HEK293 (cell line): ENCODE results near the gene FDX2.

Experiments used
- EGR2 ChIP-seq: fragments of 450-650 bp; formaldehyde crosslinking; IDR thresholded peaks from 2 replicates; pipeline ENCODE4 v1.5.1; 2016; ENCODE audit warnings: low read depth, missing biosample characterization, missing genetic modification characterization
- HOXC10 ChIP-seq: sonication (generic); formaldehyde crosslinking; IDR thresholded peaks from 2 replicates; pipeline ENCODE4 v1.8.1; 2023; ENCODE audit warnings: mild to moderate bottlenecking, missing genetic modification reagents
- KLF1 ChIP-seq: fragments of 450-650 bp; formaldehyde crosslinking; IDR thresholded peaks from 2 replicates; pipeline ENCODE4 v1.5.1; 2016; ENCODE audit warnings: missing biosample characterization, missing genetic modification characterization
- KLF7 ChIP-seq: fragments of 450-650 bp; formaldehyde crosslinking; IDR thresholded peaks from 2 replicates; pipeline ENCODE4 v1.5.1; 2016; ENCODE audit warnings: missing biosample characterization, missing genetic modification characterization, borderline replicate concordance
- OVOL3 ChIP-seq: fragments of 450-650 bp; formaldehyde crosslinking; IDR thresholded peaks from 2 replicates; pipeline ENCODE4 v1.5.1; 2016; ENCODE audit warnings: missing biosample characterization, missing genetic modification characterization
- PRDM1 ChIP-seq: fragments of 450-650 bp; formaldehyde crosslinking; IDR thresholded peaks from 2 replicates; pipeline ENCODE4; 2016; ENCODE audit warnings: missing biosample characterization, missing genetic modification characterization
- SP3 ChIP-seq: fragments of 450-650 bp; formaldehyde crosslinking; IDR thresholded peaks from 2 replicates; pipeline ENCODE4 v1.5.1; 2016; ENCODE audit warnings: missing biosample characterization, missing genetic modification characterization
- SP7 ChIP-seq: fragments of 450-650 bp; formaldehyde crosslinking; IDR thresholded peaks from 2 replicates; pipeline ENCODE4 v1.5.1; 2016; ENCODE audit warnings: missing biosample characterization, missing genetic modification characterization
- YY2 ChIP-seq: fragments of 450-650 bp; formaldehyde crosslinking; IDR thresholded peaks from 2 replicates; pipeline ENCODE4 v1.5.1; 2016; ENCODE audit warnings: missing biosample characterization, missing genetic modification characterization
- ZBTB1 ChIP-seq: fragments of 450-650 bp; formaldehyde crosslinking; IDR thresholded peaks from 2 replicates; pipeline ENCODE4 v1.5.1; 2016; ENCODE audit warnings: missing biosample characterization, missing genetic modification characterization
- ZFP3 ChIP-seq: fragments of 450-650 bp; formaldehyde crosslinking; IDR thresholded peaks from 2 replicates; pipeline ENCODE4 v1.5.1; 2016; ENCODE audit warnings: low read depth, missing biosample characterization, missing genetic modification characterization
- ZFP37 ChIP-seq: fragments of 450-650 bp; formaldehyde crosslinking; IDR thresholded peaks from 2 replicates; pipeline ENCODE4 v1.5.1; 2016; ENCODE audit warnings: missing biosample characterization, missing genetic modification characterization
- ZIC2 ChIP-seq: fragments of 450-650 bp; formaldehyde crosslinking; IDR thresholded peaks from 2 replicates; pipeline ENCODE4 v1.5.1; 2016; ENCODE audit warnings: missing biosample characterization, missing genetic modification characterization
- ZNF114 ChIP-seq: fragments of 450-650 bp; formaldehyde crosslinking; IDR thresholded peaks from 2 replicates; pipeline ENCODE4 v1.5.0; 2017; ENCODE audit warnings: missing biosample characterization, missing genetic modification characterization
- ZNF157 ChIP-seq: fragments of 450-650 bp; formaldehyde crosslinking; IDR thresholded peaks from 2 replicates; pipeline ENCODE4 v1.5.1; 2016; ENCODE audit warnings: missing biosample characterization, missing genetic modification characterization
- ZNF169 ChIP-seq: fragments of 450-650 bp; formaldehyde crosslinking; IDR thresholded peaks from 2 replicates; pipeline ENCODE4 v1.5.1; 2016; ENCODE audit warnings: missing biosample characterization, missing genetic modification characterization
- ZNF2 ChIP-seq: fragments of 450-650 bp; formaldehyde crosslinking; IDR thresholded peaks from 2 replicates; pipeline ENCODE4 v1.5.1; 2016; ENCODE audit warnings: missing biosample characterization, missing genetic modification characterization
- ZNF335 ChIP-seq: fragments of 450-650 bp; formaldehyde crosslinking; conservative IDR thresholded peaks from 2 replicates; pipeline ENCODE4 v1.5.1; 2016; ENCODE audit warnings: missing biosample characterization, missing genetic modification characterization
- ZNF423 ChIP-seq: fragments of 450-650 bp; formaldehyde crosslinking; IDR thresholded peaks from 2 replicates; pipeline ENCODE4 v1.5.1; 2016; ENCODE audit warnings: missing biosample characterization, missing genetic modification characterization
- ZNF548 ChIP-seq: fragments of 450-650 bp; formaldehyde crosslinking; IDR thresholded peaks from 2 replicates; pipeline ENCODE4 v1.5.1; 2016; ENCODE audit warnings: missing biosample characterization, missing genetic modification characterization
- ZNF560 ChIP-seq: fragments of 450-650 bp; formaldehyde crosslinking; IDR thresholded peaks from 2 replicates; pipeline ENCODE4 v1.5.1; 2017; ENCODE audit warnings: missing biosample characterization, missing genetic modification characterization, borderline replicate concordance
- ZNF843 ChIP-seq: fragments of 450-650 bp; formaldehyde crosslinking; IDR thresholded peaks from 2 replicates; pipeline ENCODE4 v1.5.1; 2016; ENCODE audit warnings: missing biosample characterization, missing genetic modification characterization
- ZSCAN23 ChIP-seq: fragments of 450-650 bp; formaldehyde crosslinking; IDR thresholded peaks from 2 replicates; pipeline ENCODE4 v1.5.1; 2016; ENCODE audit warnings: missing biosample characterization, missing genetic modification characterization
- ZXDB ChIP-seq: fragments of 450-650 bp; formaldehyde crosslinking; IDR thresholded peaks from 2 replicates; pipeline ENCODE4 v1.5.1; 2016; ENCODE audit warnings: missing biosample characterization, missing genetic modification characterization
- TF ChIP-seq, protein P1 (sequence below): fragments of 450-650 bp; formaldehyde crosslinking; IDR thresholded peaks from 2 replicates; pipeline ENCODE4 v1.5.1; 2016; ENCODE audit warnings: missing biosample characterization, missing genetic modification characterization
- TF ChIP-seq, protein P2 (sequence below): fragments of 450-650 bp; formaldehyde crosslinking; IDR thresholded peaks from 2 replicates; pipeline ENCODE4 v1.5.1; 2016; ENCODE audit warnings: missing biosample characterization, missing genetic modification characterization
- TF ChIP-seq, protein P3 (sequence below): fragments of 450-650 bp; formaldehyde crosslinking; IDR thresholded peaks from 2 replicates; pipeline ENCODE4 v1.5.1; 2016; ENCODE audit warnings: missing biosample characterization, missing genetic modification characterization
- TF ChIP-seq, protein P4 (sequence below): fragments of 450-650 bp; formaldehyde crosslinking; IDR thresholded peaks from 2 replicates; pipeline ENCODE4 v1.5.1; 2016; ENCODE audit warnings: missing biosample characterization, missing genetic modification characterization, borderline replicate concordance
- TF ChIP-seq, protein P5 (sequence below): IDR thresholded peaks from 2 replicates; pipeline ENCODE4 v1.6.1; 2011; ENCODE audit warnings: mild to moderate bottlenecking, low read depth, low read length, borderline replicate concordance
- TF ChIP-seq, protein P6 (sequence below): fragments of 450-650 bp; formaldehyde crosslinking; IDR thresholded peaks from 2 replicates; pipeline ENCODE4 v1.5.1; 2016; ENCODE audit warnings: missing biosample characterization, missing genetic modification characterization, low read depth

FDX2 gene

DNA sequence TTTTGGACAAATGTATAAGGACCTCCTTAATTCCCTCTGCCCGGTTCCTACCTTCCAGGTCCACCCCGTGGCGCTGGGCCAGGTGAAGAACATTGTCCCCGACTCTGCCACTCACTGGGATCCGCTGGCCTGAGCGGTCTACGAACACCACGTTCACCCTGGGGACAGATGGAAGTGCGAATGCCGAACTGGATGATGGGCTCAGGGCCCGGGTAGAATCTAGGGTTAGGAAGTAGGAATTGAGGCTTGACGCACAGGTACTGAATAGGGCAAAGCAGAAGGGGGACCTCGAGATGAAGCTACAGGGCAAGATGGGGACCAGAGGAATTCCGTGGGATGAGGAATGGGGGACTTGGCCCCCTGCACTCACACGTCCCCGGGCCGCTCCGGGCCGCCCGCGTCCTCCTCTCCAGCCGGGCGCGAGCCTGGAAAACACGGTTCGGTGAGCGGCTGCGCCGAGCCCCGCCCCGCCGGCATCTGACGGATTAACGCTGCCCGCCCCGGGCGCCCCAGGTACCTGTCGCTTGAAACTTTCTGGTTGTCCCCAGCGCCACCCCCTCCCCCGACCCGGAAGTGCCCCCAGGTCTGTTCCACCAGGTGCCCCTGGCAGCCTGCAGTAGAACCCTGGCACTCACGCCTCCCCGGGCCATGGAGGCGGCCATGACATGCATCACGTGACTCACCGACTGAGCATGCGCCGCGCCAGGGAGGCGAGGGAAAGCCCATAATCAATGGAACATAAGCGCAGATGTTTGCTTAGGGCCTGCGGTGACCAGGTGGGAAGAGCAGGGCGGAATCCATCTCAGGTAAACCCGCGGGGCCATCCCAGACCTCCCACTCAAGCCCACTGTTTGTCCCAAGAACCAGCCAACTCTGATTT lies at the start of gene FDX2 (continued):
- TF ChIP-seq KLF1 (tag by site-specific recombination): peak; percentile 32; the same call in 1 of the 2 replicates
- TF ChIP-seq ZNF423: no peak
- TF ChIP-seq, protein P1, sequence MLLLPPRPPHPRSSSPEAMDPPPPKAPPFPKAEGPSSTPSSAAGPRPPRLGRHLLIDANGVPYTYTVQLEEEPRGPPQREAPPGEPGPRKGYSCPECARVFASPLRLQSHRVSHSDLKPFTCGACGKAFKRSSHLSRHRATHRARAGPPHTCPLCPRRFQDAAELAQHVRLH: no peak
- TF ChIP-seq, protein P2, sequence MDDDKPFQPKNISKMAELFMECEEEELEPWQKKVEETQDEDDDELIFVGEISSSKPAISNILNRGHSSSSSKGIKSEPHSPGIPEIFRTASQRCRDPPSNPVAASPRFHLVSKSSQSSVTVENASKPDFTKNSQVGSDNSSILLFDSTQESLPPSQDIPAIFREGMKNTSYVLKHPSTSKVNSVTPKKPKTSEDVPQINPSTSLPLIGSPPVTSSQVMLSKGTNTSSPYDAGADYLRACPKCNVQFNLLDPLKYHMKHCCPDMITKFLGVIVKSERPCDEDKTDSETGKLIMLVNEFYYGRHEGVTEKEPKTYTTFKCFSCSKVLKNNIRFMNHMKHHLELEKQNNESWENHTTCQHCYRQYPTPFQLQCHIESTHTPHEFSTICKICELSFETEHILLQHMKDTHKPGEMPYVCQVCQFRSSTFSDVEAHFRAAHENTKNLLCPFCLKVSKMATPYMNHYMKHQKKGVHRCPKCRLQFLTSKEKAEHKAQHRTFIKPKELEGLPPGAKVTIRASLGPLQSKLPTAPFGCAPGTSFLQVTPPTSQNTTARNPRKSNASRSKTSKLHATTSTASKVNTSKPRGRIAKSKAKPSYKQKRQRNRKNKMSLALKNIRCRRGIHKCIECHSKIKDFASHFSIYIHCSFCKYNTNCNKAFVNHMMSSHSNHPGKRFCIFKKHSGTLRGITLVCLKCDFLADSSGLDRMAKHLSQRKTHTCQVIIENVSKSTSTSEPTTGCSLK (tag by site-specific recombination): no peak
- no peak for TF ChIP-seq ZNF548 (tag by site-specific recombination)
- peak; percentile 80 for TF ChIP-seq SP7 (tag by site-specific recombination)
- TF ChIP-seq ZNF2 (tag by site-specific recombination): 0 out of 2 replicates have a peak, but pooled peaks have one; percentile 34
- TF ChIP-seq, protein P3, sequence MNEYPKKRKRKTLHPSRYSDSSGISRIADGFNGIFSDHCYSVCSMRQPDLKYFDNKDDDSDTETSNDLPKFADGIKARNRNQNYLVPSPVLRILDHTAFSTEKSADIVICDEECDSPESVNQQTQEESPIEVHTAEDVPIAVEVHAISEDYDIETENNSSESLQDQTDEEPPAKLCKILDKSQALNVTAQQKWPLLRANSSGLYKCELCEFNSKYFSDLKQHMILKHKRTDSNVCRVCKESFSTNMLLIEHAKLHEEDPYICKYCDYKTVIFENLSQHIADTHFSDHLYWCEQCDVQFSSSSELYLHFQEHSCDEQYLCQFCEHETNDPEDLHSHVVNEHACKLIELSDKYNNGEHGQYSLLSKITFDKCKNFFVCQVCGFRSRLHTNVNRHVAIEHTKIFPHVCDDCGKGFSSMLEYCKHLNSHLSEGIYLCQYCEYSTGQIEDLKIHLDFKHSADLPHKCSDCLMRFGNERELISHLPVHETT: peak; percentile 80; the same call in 1 of the 2 replicates
- TF ChIP-seq ZNF843: 0 out of 2 replicates have a peak, but pooled peaks have one; percentile 30
- TF ChIP-seq, protein P4, sequence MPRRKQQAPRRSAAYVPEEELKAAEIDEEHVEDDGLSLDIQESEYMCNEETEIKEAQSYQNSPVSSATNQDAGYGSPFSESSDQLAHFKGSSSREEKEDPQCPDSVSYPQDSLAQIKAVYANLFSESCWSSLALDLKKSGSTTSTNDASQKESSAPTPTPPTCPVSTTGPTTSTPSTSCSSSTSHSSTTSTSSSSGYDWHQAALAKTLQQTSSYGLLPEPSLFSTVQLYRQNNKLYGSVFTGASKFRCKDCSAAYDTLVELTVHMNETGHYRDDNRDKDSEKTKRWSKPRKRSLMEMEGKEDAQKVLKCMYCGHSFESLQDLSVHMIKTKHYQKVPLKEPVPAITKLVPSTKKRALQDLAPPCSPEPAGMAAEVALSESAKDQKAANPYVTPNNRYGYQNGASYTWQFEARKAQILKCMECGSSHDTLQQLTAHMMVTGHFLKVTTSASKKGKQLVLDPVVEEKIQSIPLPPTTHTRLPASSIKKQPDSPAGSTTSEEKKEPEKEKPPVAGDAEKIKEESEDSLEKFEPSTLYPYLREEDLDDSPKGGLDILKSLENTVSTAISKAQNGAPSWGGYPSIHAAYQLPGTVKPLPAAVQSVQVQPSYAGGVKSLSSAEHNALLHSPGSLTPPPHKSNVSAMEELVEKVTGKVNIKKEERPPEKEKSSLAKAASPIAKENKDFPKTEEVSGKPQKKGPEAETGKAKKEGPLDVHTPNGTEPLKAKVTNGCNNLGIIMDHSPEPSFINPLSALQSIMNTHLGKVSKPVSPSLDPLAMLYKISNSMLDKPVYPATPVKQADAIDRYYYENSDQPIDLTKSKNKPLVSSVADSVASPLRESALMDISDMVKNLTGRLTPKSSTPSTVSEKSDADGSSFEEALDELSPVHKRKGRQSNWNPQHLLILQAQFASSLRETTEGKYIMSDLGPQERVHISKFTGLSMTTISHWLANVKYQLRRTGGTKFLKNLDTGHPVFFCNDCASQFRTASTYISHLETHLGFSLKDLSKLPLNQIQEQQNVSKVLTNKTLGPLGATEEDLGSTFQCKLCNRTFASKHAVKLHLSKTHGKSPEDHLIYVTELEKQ (tag by site-specific recombination): no peak
- TF ChIP-seq ZBTB1 (tag by site-specific recombination): no peak
- no peak for TF ChIP-seq HOXC10
- no peak for TF ChIP-seq KLF7 (tag by site-specific recombination)
- peak; percentile 79 for TF ChIP-seq ZNF335 (tag by site-specific recombination)
- TF ChIP-seq, protein P5, sequence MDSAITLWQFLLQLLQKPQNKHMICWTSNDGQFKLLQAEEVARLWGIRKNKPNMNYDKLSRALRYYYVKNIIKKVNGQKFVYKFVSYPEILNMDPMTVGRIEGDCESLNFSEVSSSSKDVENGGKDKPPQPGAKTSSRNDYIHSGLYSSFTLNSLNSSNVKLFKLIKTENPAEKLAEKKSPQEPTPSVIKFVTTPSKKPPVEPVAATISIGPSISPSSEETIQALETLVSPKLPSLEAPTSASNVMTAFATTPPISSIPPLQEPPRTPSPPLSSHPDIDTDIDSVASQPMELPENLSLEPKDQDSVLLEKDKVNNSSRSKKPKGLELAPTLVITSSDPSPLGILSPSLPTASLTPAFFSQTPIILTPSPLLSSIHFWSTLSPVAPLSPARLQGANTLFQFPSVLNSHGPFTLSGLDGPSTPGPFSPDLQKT: no peak
- TF ChIP-seq ZFP37 (tag by site-specific recombination): peak; percentile 85; the same call in 1 of the 2 replicates
- no peak for TF ChIP-seq PRDM1 (tag by site-specific recombination)
- no peak for TF ChIP-seq ZNF169 (tag by site-specific recombination)
- TF ChIP-seq ZXDB (tag by site-specific recombination): peak; percentile 92
- TF ChIP-seq ZFP3 (tag by site-specific recombination): no peak
- TF ChIP-seq ZIC2: no peak
- no peak for TF ChIP-seq OVOL3
- no peak; the same call in 1 of the 2 replicates for TF ChIP-seq ZSCAN23 (tag by site-specific recombination)
- no peak for TF ChIP-seq ZNF114 (tag by site-specific recombination)
- TF ChIP-seq SP3 (tag by site-specific recombination): peak; percentile 79
- TF ChIP-seq ZNF560 (tag by site-specific recombination): no peak
- TF ChIP-seq YY2 (tag by site-specific recombination): peak; percentile 97
- TF ChIP-seq, protein P6, sequence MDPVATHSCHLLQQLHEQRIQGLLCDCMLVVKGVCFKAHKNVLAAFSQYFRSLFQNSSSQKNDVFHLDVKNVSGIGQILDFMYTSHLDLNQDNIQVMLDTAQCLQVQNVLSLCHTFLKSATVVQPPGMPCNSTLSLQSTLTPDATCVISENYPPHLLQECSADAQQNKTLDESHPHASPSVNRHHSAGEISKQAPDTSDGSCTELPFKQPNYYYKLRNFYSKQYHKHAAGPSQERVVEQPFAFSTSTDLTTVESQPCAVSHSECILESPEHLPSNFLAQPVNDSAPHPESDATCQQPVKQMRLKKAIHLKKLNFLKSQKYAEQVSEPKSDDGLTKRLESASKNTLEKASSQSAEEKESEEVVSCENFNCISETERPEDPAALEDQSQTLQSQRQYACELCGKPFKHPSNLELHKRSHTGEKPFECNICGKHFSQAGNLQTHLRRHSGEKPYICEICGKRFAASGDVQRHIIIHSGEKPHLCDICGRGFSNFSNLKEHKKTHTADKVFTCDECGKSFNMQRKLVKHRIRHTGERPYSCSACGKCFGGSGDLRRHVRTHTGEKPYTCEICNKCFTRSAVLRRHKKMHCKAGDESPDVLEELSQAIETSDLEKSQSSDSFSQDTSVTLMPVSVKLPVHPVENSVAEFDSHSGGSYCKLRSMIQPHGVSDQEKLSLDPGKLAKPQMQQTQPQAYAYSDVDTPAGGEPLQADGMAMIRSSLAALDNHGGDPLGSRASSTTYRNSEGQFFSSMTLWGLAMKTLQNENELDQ (tag by site-specific recombination): no peak
- no peak for TF ChIP-seq ZNF157 (tag by site-specific recombination)
- TF ChIP-seq EGR2: 0 out of 2 replicates have a peak, but pooled peaks have one; percentile 9
